ENCODE data around the gene CCDC171.
"Not testable (repeated sequence)": the region's sequence is repeated elsewhere in the genome, so short reads cannot be mapped to it uniquely, and the experiment has no call there.

CCDC171 gene

DNA sequence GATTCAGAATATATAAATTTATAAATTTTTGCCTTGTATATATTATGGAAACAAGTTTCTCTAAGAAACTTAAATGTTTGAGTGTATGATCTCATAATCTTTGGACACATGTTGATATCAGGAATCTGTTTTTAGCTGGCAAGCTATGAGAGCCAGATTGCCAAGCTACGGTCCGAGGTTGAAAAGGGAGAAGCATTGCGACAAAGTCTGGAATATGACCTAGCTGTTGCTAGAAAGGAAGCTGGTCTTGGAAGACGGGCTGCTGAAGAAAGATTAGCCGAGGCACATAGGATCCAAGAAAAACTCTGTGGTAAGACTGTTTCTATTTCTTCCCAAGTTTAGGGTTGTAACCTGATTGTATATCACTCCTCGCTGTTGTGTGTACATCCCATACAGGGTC lies 25.9 kb downstream of the CCDC171 start:
- Histone ChIP-seq H3K36me3 (ENCODE audit: low read length) (peaks cover 7% of the 10 kb centered on the region; the same call in 1 of the 2 replicates), H3K9me3 (ENCODE audit: insufficient read depth, low read length) (no peaks in the 10 kb centered on the region), H3K27me3 (ENCODE audit: low read length) (no peaks in the 10 kb centered on the region), H3K27ac (ENCODE audit: low read depth, low read length) (no peak overlapping the region), H3K4me2 (ENCODE audit: low read depth, low read length, poor library complexity, severe bottlenecking) (no peak overlapping the region), H3K79me2 (ENCODE audit: insufficient read depth, low read length) (no peaks in the 10 kb centered on the region), H2AFZ (ENCODE audit: low read depth, low read length, severe bottlenecking) (no peak overlapping the region), H4K20me1 (ENCODE audit: low read depth, low read length) (no peaks in the 10 kb centered on the region), H3K9ac (ENCODE audit: low read length) (no peak overlapping the region), H3K9me2 (replicated peaks; ENCODE audit: insufficient read depth, low read length) (no peaks in the 10 kb centered on the region), H3K4me3 (ENCODE audit: insufficient read depth, low read length, poor library complexity, severe bottlenecking) (no peak overlapping the region), H3F3A (ENCODE audit: insufficient read depth) (no peaks in the 10 kb centered on the region)
- TF ChIP-seq, protein P1, sequence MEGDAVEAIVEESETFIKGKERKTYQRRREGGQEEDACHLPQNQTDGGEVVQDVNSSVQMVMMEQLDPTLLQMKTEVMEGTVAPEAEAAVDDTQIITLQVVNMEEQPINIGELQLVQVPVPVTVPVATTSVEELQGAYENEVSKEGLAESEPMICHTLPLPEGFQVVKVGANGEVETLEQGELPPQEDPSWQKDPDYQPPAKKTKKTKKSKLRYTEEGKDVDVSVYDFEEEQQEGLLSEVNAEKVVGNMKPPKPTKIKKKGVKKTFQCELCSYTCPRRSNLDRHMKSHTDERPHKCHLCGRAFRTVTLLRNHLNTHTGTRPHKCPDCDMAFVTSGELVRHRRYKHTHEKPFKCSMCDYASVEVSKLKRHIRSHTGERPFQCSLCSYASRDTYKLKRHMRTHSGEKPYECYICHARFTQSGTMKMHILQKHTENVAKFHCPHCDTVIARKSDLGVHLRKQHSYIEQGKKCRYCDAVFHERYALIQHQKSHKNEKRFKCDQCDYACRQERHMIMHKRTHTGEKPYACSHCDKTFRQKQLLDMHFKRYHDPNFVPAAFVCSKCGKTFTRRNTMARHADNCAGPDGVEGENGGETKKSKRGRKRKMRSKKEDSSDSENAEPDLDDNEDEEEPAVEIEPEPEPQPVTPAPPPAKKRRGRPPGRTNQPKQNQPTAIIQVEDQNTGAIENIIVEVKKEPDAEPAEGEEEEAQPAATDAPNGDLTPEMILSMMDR (IDR thresholded peaks at IDR 0.05; ENCODE audit: insufficient read depth, low read length, poor library complexity, severe bottlenecking) = no peak
- TF ChIP-seq EZH2phosphoT487 (conservative IDR thresholded peaks at IDR 0.05; ENCODE audit: low read length) = no peak

DNA sequence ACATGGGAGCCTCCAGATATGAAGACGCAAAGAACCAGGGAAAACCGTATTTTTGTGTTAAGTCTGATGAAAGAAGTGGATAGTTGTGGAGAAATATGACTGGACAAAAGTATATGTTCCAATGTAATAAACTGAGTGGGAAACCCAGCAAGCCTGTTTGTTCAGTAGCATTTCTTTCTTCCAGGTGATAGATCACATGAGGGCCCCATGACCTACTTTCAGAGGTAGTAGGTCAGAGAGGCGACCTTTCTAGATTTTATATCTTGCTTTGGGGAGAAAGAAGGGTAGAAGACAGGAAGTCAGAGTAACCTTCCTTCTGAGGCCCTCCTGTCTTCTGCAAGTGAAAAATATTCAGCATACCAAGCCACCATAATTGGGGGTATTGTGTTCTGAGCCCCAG lies 31.5 kb downstream of the CCDC171 start:
- H3K4me2 ChIP-seq (ENCODE audit: low read depth, low read length, poor library complexity, severe bottlenecking) = no peak overlapping the region

DNA sequence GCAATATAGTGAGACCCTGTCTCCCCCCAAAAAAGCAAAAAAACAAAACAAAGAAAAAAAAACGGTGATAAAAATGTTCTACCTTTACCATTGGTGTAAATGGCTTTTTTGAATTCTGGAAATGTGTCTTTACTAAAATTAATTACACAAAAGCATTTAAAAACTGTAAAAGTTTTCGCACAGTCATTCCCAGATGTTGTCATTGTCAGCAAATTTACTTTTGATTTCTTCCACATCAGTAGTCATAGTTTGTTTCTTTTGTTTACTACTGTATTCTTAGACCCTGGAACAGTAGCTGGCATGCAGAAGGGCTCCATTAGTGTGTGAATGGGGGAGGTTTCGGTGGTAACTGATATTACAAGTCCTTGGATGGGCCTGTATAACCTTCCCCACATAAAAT lies 39.5 kb downstream of the CCDC171 start:
- Histone ChIP-seq H3K36me3 (ENCODE audit: low read length) (no peaks in the 10 kb centered on the region; the same call in 1 of the 2 replicates), H3K4me3 (ENCODE audit: insufficient read depth, low read length, poor library complexity, severe bottlenecking) (no peak overlapping the region), H3K4me2 (ENCODE audit: low read depth, low read length, poor library complexity, severe bottlenecking) (no peak overlapping the region), H3K27me3 (ENCODE audit: low read length) (no peaks in the 10 kb centered on the region), H3K79me2 (ENCODE audit: insufficient read depth, low read length) (no peaks in the 10 kb centered on the region), H3K9me3 (ENCODE audit: insufficient read depth, low read length) (no peaks in the 10 kb centered on the region), H2AFZ (ENCODE audit: low read depth, low read length, severe bottlenecking) (no peak overlapping the region), H3K9ac (ENCODE audit: low read length) (no peak overlapping the region), H3K27ac (ENCODE audit: low read depth, low read length) (no peak overlapping the region), H4K20me1 (ENCODE audit: low read depth, low read length) (no peaks in the 10 kb centered on the region), H3F3A (ENCODE audit: insufficient read depth) (no peaks in the 10 kb centered on the region), H3K9me2 (replicated peaks; ENCODE audit: insufficient read depth, low read length) (no peaks in the 10 kb centered on the region)
- TF ChIP-seq, protein P1 (IDR thresholded peaks at IDR 0.05; ENCODE audit: insufficient read depth, low read length, poor library complexity, severe bottlenecking) = no peak
- no peak for TF ChIP-seq EZH2phosphoT487 (conservative IDR thresholded peaks at IDR 0.05; ENCODE audit: low read length)

More for the DNA sequence above, 31.5 kb downstream of the CCDC171 start:
- Histone ChIP-seq H3K36me3 (ENCODE audit: low read length) (no peaks in the 10 kb centered on the region), H3K9me2 (replicated peaks; ENCODE audit: insufficient read depth, low read length) (no peaks in the 10 kb centered on the region), H3F3A (ENCODE audit: insufficient read depth) (no peaks in the 10 kb centered on the region), H2AFZ (ENCODE audit: low read depth, low read length, severe bottlenecking) (no peak overlapping the region), H3K4me3 (ENCODE audit: insufficient read depth, low read length, poor library complexity, severe bottlenecking) (no peak overlapping the region), H3K79me2 (ENCODE audit: insufficient read depth, low read length) (no peaks in the 10 kb centered on the region), H4K20me1 (ENCODE audit: low read depth, low read length) (no peaks in the 10 kb centered on the region), H3K27ac (ENCODE audit: low read depth, low read length) (no peak overlapping the region), H3K27me3 (ENCODE audit: low read length) (no peaks in the 10 kb centered on the region), H3K9ac (ENCODE audit: low read length) (no peak overlapping the region), H3K9me3 (ENCODE audit: insufficient read depth, low read length) (no peaks in the 10 kb centered on the region)
- TF ChIP-seq, protein P1 (IDR thresholded peaks at IDR 0.05; ENCODE audit: insufficient read depth, low read length, poor library complexity, severe bottlenecking) = no peak

DNA sequence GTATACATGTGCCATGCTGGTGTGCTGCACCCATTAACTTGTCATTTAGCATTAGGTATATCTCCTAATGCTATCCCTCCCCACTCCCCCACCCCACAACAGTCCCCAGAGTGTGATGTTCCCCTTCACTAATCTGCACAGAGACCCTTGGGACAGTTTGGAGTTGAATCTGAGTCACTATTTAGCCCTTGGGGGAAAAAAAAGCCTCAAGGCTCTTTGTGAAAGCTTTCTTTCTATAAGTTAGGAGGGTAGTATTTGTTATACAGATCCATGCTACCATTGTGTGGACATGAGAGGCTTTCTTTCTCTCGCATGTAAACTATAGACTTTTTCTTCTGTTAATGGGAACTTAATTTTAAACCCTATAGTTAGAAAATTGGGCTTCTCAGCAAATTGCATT lies 40.1 kb downstream of the CCDC171 start:
- not testable (repeated sequence) for H2AFZ ChIP-seq (ENCODE audit: low read depth, low read length, severe bottlenecking); H3F3A ChIP-seq (ENCODE audit: insufficient read depth); H3K36me3 ChIP-seq (ENCODE audit: low read length); H3K9me2 ChIP-seq (replicated peaks; ENCODE audit: insufficient read depth, low read length); H4K20me1 ChIP-seq (ENCODE audit: low read depth, low read length); H3K27me3 ChIP-seq (ENCODE audit: low read length); H3K4me2 ChIP-seq (ENCODE audit: low read depth, low read length, poor library complexity, severe bottlenecking); H3K27ac ChIP-seq (ENCODE audit: low read depth, low read length); H3K79me2 ChIP-seq (ENCODE audit: insufficient read depth, low read length); H3K9me3 ChIP-seq (ENCODE audit: insufficient read depth, low read length); H3K4me3 ChIP-seq (ENCODE audit: insufficient read depth, low read length, poor library complexity, severe bottlenecking); H3K9ac ChIP-seq (ENCODE audit: low read length)

DNA sequence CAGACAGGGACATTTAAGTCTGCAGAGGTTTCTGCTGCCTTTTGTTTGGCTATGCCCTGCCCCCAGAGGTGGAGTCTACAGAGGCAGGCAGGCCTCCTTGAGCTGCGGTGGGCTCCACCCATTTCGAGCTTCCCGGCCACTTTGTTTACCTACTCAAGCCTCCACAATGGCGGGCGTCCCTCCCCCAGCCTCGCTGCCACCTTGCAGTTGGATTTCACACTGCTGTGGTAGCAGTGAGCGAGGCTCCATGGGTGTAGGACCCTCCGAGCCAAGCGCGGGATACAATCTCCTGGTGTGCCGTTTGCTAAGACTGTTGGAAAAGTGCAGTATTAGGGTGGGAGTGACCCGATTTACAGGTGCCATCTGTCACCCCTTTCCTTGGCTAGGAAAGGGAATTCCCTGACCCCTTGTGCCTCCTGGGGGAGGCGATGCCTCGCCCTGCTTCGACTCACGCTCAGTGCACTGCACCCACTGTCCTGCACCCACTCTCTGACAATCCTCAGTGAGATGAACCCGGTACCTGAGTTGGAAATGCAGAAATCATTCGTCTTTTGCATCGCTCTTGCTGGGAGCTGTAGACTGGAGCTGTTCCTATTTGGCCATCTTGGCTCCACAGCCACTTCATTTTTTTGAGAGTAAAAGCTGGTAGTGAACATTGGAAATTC lies 48.0 kb downstream of the CCDC171 start:
- H4K20me1 ChIP-seq (ENCODE audit: low read depth, low read length); H3F3A ChIP-seq (ENCODE audit: insufficient read depth); H3K27ac ChIP-seq (ENCODE audit: low read depth, low read length); H3K36me3 ChIP-seq (ENCODE audit: low read length); H3K9me3 ChIP-seq (ENCODE audit: insufficient read depth, low read length); H3K27me3 ChIP-seq (ENCODE audit: low read length); H3K9me2 ChIP-seq (replicated peaks; ENCODE audit: insufficient read depth, low read length); H2AFZ ChIP-seq (ENCODE audit: low read depth, low read length, severe bottlenecking); H3K4me3 ChIP-seq (ENCODE audit: insufficient read depth, low read length, poor library complexity, severe bottlenecking); H3K4me2 ChIP-seq (ENCODE audit: low read depth, low read length, poor library complexity, severe bottlenecking); H3K79me2 ChIP-seq (ENCODE audit: insufficient read depth, low read length); H3K9ac ChIP-seq (ENCODE audit: low read length): not testable (repeated sequence)

All from SU-DHL-6 (cell line).